Peyer's patch (tissue), 4 donors: Measurements from ENCODE around the gene FSIP1.

ENCODE experiments used
- CTCF ChIP-seq, 6 experiments: fragments of 450-650 bp in 4 of 6; fragments of 200-600 bp in 2 of 6; sonication (generic) in 1 of 6; IDR thresholded peaks; one replicate each; pipeline ENCODE4 v1.5.1; 2017 to 2019; ENCODE audit warnings: antibody characterized with exemption in 6 of 6, mild to moderate bottlenecking in 3 of 6, moderate library complexity in 1 of 6
- POLR2A ChIP-seq, 2 donors: fragments of 450-650 bp; IDR thresholded peaks; one replicate each; pipeline ENCODE4 v1.5.1; 2017; ENCODE audit warnings: antibody characterized with exemption in 2 of 2, mild to moderate bottlenecking in 2 of 2, moderate library complexity in 2 of 2

GRCh38 chr15:39625451-39625850 lies 157.2 kb downstream of the FSIP1 start:
- TF ChIP-seq CTCF (IDR thresholded peaks at IDR 0.05) (no peak), POLR2A (IDR thresholded peaks at IDR 0.05) (no peak)
